Liver (tissue), 3 donors: Measurements from ENCODE around the gene CFAP97D2.

Source experiments
- GABPA ChIP-seq, 2 donors: IDR thresholded peaks in 1 of 2; conservative IDR thresholded peaks in 1 of 2; 2 replicates each; pipeline ENCODE4 v1.6.1; 2016; ENCODE audit warnings: antibody characterized with exemption in 2 of 2, mild to moderate bottlenecking in 1 of 2, moderate library complexity in 1 of 2
- HNF4A ChIP-seq, 2 donors: conservative IDR thresholded peaks; 2 replicates each; pipeline ENCODE4 v1.6.1; 2016; ENCODE audit warnings: antibody characterized with exemption in 2 of 2, mild to moderate bottlenecking in 2 of 2
- HNF4G ChIP-seq: IDR thresholded peaks from 2 replicates; pipeline ENCODE4 v1.6.1; 2016; ENCODE audit warnings: antibody characterized with exemption
- JUND ChIP-seq, 2 donors: IDR thresholded peaks; 2 replicates each; pipeline ENCODE4 v1.6.1; 2016; ENCODE audit warnings: antibody characterized with exemption in 2 of 2
- RAD21 ChIP-seq, 2 donors: IDR thresholded peaks; 2 replicates each; pipeline ENCODE4 v1.6.1; 2016; ENCODE audit warnings: antibody characterized with exemption in 2 of 2, mild to moderate bottlenecking in 2 of 2
- SP1 ChIP-seq: IDR thresholded peaks from 2 replicates; pipeline ENCODE4 v1.6.1; 2018; ENCODE audit warnings: antibody characterized with exemption, mild to moderate bottlenecking
- TAF1 ChIP-seq: conservative IDR thresholded peaks from 2 replicates; pipeline ENCODE4 v1.6.1; 2016; ENCODE audit warnings: antibody characterized with exemption, mild to moderate bottlenecking
- YY1 ChIP-seq: IDR thresholded peaks from 2 replicates; pipeline ENCODE4 v1.6.1; 2016; ENCODE audit warnings: antibody characterized with exemption, mild to moderate bottlenecking
- TF ChIP-seq, protein P1 (sequence below): fragments of 150-350 bp; IDR thresholded peaks from 2 replicates; pipeline ENCODE4 v1.5.1; 2017; ENCODE audit warnings: improper control_type of control experiment, low read depth, low read length; ENCODE audit not compliant: missing input control
- TF ChIP-seq, protein P2 (sequence below): IDR thresholded peaks from 2 replicates; pipeline ENCODE4 v1.6.1; 2016; ENCODE audit warnings: antibody characterized with exemption
- TF ChIP-seq, protein P3 (sequence below): IDR thresholded peaks from 2 replicates; pipeline ENCODE4 v1.6.1; 2016; ENCODE audit warnings: antibody characterized with exemption, mild to moderate bottlenecking
- TF ChIP-seq, protein P4 (sequence below): IDR thresholded peaks from 2 replicates; pipeline ENCODE4 v1.6.1; 2016; ENCODE audit warnings: antibody characterized with exemption
- donor health status: healthy.
- donor health status: healthy.

DNA sequence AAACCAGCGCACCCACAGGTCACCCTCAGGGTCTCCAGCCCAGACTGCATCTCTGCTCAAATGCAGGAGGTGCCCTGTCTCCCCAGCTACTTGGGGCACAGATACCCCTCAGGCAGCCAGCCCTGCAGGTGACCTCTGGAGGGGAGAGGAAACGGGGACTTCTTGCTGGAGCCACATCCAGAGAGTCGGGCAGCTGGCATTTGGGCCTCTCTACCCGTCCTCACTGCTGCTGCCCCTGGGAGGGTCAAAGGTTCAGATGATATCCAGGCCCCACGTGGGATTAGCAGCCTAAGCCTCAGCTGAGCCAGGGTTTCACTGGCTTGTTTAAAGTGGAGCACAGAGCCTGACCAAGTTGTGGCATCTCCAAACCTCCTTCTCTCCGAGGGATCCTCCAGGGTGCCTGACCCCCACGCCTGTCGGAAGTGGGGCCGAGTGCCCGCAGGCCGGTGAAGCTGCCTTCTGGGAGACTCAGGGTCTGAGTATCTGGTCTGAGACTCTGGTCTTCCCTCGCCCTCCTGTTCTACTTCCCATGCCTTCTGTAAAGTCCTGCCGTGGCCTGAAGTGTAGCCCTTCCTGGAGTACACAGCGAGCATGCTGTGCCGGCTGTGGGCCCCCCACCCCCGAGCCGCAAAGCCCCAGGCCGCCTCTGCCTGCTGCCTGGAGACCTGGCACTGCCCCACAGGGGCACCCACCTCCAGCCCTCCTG, 48.8 kb upstream of the CFAP97D2 start:
- TF ChIP-seq, protein P1, sequence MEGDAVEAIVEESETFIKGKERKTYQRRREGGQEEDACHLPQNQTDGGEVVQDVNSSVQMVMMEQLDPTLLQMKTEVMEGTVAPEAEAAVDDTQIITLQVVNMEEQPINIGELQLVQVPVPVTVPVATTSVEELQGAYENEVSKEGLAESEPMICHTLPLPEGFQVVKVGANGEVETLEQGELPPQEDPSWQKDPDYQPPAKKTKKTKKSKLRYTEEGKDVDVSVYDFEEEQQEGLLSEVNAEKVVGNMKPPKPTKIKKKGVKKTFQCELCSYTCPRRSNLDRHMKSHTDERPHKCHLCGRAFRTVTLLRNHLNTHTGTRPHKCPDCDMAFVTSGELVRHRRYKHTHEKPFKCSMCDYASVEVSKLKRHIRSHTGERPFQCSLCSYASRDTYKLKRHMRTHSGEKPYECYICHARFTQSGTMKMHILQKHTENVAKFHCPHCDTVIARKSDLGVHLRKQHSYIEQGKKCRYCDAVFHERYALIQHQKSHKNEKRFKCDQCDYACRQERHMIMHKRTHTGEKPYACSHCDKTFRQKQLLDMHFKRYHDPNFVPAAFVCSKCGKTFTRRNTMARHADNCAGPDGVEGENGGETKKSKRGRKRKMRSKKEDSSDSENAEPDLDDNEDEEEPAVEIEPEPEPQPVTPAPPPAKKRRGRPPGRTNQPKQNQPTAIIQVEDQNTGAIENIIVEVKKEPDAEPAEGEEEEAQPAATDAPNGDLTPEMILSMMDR: no peak
- no peak for TF ChIP-seq JUND (IDR thresholded peaks at IDR 0.05)
- no peak for TF ChIP-seq TAF1
- TF ChIP-seq GABPA (IDR thresholded peaks at IDR 0.05 in 1 of 2, conservative IDR thresholded peaks at IDR 0.05 in 1 of 2): no peak
- TF ChIP-seq HNF4G: no peak
- TF ChIP-seq RAD21 (IDR thresholded peaks at IDR 0.05): no peak
- TF ChIP-seq, protein P2, sequence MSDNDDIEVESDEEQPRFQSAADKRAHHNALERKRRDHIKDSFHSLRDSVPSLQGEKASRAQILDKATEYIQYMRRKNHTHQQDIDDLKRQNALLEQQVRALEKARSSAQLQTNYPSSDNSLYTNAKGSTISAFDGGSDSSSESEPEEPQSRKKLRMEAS: no peak
- TF ChIP-seq, protein P3, sequence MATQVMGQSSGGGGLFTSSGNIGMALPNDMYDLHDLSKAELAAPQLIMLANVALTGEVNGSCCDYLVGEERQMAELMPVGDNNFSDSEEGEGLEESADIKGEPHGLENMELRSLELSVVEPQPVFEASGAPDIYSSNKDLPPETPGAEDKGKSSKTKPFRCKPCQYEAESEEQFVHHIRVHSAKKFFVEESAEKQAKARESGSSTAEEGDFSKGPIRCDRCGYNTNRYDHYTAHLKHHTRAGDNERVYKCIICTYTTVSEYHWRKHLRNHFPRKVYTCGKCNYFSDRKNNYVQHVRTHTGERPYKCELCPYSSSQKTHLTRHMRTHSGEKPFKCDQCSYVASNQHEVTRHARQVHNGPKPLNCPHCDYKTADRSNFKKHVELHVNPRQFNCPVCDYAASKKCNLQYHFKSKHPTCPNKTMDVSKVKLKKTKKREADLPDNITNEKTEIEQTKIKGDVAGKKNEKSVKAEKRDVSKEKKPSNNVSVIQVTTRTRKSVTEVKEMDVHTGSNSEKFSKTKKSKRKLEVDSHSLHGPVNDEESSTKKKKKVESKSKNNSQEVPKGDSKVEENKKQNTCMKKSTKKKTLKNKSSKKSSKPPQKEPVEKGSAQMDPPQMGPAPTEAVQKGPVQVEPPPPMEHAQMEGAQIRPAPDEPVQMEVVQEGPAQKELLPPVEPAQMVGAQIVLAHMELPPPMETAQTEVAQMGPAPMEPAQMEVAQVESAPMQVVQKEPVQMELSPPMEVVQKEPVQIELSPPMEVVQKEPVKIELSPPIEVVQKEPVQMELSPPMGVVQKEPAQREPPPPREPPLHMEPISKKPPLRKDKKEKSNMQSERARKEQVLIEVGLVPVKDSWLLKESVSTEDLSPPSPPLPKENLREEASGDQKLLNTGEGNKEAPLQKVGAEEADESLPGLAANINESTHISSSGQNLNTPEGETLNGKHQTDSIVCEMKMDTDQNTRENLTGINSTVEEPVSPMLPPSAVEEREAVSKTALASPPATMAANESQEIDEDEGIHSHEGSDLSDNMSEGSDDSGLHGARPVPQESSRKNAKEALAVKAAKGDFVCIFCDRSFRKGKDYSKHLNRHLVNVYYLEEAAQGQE: no peak
- TF ChIP-seq YY1: no peak
- no peak for TF ChIP-seq HNF4A (conservative IDR thresholded peaks at IDR 0.05)
- TF ChIP-seq, protein P4, sequence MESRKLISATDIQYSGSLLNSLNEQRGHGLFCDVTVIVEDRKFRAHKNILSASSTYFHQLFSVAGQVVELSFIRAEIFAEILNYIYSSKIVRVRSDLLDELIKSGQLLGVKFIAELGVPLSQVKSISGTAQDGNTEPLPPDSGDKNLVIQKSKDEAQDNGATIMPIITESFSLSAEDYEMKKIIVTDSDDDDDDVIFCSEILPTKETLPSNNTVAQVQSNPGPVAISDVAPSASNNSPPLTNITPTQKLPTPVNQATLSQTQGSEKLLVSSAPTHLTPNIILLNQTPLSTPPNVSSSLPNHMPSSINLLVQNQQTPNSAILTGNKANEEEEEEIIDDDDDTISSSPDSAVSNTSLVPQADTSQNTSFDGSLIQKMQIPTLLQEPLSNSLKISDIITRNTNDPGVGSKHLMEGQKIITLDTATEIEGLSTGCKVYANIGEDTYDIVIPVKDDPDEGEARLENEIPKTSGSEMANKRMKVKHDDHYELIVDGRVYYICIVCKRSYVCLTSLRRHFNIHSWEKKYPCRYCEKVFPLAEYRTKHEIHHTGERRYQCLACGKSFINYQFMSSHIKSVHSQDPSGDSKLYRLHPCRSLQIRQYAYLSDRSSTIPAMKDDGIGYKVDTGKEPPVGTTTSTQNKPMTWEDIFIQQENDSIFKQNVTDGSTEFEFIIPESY: no peak
- no peak for TF ChIP-seq SP1
